Activated naive CD8-positive, alpha-beta T cell treated with anti-CD3 and anti-CD28 coated beads, Interleukin-2, amount 50 U/mL, for 24 hours (primary cell): ENCODE measurements around the gene ZNF429.
"Not testable (repeated sequence)": the region's sequence is repeated elsewhere in the genome, so short reads cannot be mapped to it uniquely, and the experiment has no call there.

Experiments
- ATAC-seq: fragments of 150-1000 bp; cut with Tn5 transposase; one replicate; pipeline ENCODE4 v1.10.0; 2021
- DNase-seq: peaks from one replicate; pipeline ENCODE4 v3.0.0; 2021
- H3K27ac Mint-ChIP-seq: one replicate; pipeline ENCODE4 v1.8.0; 2021; ENCODE audit warnings: mild to moderate bottlenecking, mixed read lengths
- H3K27me3 Mint-ChIP-seq: one replicate; pipeline ENCODE4 v1.8.0; 2021; ENCODE audit warnings: mixed read lengths
- H3K36me3 Mint-ChIP-seq: one replicate; pipeline ENCODE4 v1.8.0; 2021; ENCODE audit warnings: low read depth, mixed read lengths
- H3K4me1 Mint-ChIP-seq: one replicate; pipeline ENCODE4 v1.8.0; 2021; ENCODE audit warnings: mixed read lengths
- H3K4me3 Mint-ChIP-seq: one replicate; pipeline ENCODE4 v1.8.0; 2021; ENCODE audit warnings: mild to moderate bottlenecking, moderate library complexity, mixed read lengths
- H3K9me3 Mint-ChIP-seq: one replicate; pipeline ENCODE4 v1.8.0; 2021; ENCODE audit warnings: mixed read lengths

ZNF429 gene

DNA sequence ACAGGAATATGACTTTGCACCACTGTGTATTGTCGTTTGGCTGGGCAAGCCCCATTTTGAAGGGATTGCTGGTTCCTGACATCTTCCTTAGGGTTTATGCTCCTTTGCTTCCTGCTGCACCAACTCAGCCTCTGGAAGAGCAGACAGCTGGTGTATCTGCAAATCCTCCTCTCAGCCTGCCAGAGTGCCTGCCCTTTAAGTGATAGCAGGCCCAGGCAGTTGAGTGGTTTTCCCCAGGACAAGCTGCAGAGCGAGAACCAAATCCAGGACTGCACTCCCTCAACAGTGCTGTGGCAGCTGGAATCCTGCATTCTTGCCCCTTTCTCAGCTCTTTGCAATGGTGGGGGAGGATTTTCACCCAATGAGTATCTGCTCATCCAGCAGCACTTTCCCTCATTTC lies 85.5 kb downstream of the ZNF429 start:
- no peak overlapping the region for H3K4me3 Mint-ChIP-seq
- no peak for DNase-seq
- no peak overlapping the region for H3K27ac Mint-ChIP-seq
- H3K9me3 Mint-ChIP-seq: peaks cover 4% of the 10 kb centered on the region
- ATAC-seq: no peak
- no peaks in the 10 kb centered on the region for H3K36me3 Mint-ChIP-seq
- H3K27me3 Mint-ChIP-seq: peaks cover 5% of the 10 kb centered on the region
- no peaks in the 10 kb centered on the region for H3K4me1 Mint-ChIP-seq

DNA sequence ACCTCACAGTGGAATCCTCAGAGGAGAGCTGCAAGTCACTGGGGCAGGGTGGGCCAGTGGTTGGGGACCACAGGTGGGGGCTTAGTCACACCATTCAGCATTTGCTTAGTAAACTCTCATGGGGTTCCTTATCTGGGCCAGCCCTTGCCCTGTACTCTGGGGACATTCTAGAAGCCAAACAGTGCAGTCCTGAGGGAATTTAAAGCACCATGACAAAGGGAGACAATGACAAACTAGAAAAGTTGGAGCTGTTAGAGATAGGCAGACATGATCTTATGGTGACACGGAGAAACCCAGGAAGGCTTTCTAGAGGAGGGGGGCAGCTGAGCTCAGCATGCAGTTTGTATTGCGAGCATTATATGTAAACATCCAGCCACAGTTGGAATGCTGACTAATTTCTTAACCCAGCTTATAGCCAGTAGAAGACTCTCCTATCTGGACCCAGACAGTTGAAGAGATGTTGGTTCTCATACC lies 87.6 kb downstream of the ZNF429 start:
- Mint-ChIP-seq H3K27me3 (no peaks in the 10 kb centered on the region), H3K36me3 (no peaks in the 10 kb centered on the region), H3K9me3 (peaks cover 4% of the 10 kb centered on the region), H3K27ac (no peak overlapping the region), H3K4me1 (no peaks in the 10 kb centered on the region), H3K4me3 (no peak overlapping the region)
- DNase-seq: no peak
- ATAC-seq: no peak

DNA sequence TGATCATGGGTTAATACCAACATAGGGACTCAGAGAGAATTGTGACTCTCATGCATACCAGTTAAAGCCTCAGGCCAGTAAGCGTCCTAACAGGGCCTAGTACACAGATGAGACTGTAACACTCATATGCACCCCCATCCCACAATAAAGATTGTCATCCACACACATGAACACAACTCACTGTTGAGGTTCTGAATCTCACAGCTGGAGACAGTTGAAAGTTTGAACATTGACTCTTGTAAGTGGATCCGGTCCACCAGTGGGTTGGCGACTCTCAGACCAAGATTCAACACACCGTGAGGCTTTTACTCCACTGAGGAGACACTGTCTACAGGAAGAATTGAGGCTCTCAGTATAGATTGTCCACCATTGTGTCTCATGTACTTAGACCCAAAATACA lies 88.1 kb downstream of the ZNF429 start:
- Mint-ChIP-seq H3K4me1 (no peaks in the 10 kb centered on the region), H3K4me3 (no peak overlapping the region), H3K27me3 (no peaks in the 10 kb centered on the region), H3K36me3 (no peaks in the 10 kb centered on the region), H3K9me3 (peaks cover 4% of the 10 kb centered on the region), H3K27ac (no peak overlapping the region)
- ATAC-seq (no peak), DNase-seq (no peak)

DNA sequence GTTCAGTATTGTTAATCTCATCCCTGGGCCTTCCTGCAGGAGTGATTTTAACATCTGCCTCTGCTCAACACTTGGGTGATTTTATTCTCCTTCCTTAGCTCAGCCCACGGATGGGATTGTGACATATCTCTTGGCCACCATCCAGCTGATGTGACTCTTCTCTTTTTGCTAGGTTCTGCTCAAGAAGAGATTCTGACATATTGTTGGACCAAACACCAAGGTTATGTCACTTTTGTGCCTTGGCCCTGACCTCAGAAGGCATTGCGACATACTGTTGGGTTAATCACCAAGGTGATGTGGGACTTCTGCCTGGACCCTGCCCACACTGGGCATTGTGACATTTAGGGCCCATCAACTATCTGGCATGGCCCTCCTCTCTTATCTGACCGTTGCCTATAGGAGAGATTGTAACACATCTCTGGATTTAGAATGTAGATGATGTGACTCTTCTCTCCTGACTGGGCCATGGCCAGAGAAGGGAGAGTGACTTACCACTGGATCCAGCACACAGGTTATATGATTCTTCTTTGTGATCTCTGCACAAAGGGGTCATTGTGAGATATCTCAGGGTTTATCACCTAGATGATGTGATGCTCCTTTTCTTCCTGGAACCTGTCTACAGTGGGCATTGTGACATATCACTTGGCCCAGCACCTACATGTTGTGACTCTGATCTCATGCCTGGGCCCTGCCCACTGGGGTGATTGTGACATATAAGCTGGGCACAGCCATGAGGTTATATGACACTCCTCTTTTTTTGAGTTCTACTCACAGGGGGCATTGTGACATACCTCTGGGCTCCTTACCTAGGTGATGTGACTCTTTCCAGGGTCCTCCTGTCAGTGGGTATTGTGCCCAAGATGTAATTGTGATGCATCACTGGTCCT lies 88.8 kb downstream of the ZNF429 start:
- no peak for DNase-seq
- no peaks in the 10 kb centered on the region for H3K4me1 Mint-ChIP-seq
- H3K27me3 Mint-ChIP-seq: no peaks in the 10 kb centered on the region
- no peak overlapping the region for H3K27ac Mint-ChIP-seq
- H3K9me3 Mint-ChIP-seq: peaks cover 4% of the 10 kb centered on the region
- no peak overlapping the region for H3K4me3 Mint-ChIP-seq
- H3K36me3 Mint-ChIP-seq: no peaks in the 10 kb centered on the region
- ATAC-seq: no peak

DNA sequence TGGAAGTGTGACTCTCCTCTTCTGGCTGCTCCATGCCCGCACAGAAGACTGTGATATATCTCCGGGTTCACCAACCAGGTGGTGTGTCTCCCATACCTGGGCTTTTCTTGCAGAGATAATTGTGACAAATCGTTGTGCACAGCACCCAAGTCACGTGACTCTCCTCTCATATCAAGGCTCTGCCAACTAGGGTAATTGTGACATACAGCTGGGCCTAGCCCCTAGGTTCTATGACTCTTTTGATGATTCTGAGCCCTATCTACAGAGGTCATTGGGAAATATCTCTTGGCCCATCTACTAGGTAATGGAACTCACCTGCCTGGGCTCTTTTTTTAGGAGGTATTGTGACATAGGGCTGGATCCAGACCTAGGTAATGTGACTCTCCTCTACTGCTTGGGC lies 89.8 kb downstream of the ZNF429 start:
- H3K9me3 Mint-ChIP-seq: peaks cover 4% of the 10 kb centered on the region
- no peak overlapping the region for H3K4me3 Mint-ChIP-seq
- no peaks in the 10 kb centered on the region for H3K27me3 Mint-ChIP-seq

DNA sequence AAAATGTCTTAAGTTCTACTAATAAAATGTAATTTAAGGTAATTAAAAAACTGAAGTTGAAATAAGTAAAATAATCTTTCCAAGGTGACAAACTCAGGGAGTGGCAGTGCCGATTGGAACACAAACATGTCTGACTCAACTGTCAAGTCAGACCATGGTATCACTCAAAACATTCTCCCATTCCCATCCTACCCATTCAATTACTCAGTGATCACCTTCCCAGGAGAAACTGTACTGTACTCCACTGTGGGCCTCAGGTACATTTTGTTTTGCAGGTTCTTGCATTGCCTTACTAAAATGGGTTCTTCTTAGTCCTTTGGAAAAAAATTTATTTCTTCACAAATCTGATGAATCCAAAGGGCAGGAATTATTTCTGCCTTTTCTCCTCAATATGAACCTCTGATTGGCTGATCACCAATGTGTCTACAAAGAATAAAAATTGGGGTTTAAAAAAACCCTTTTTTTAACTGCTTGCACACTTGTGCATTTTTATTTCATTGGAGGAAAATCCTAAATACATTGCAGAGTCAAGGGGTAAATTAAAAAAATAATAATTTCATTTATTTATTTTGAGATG lies 96.8 kb downstream of the ZNF429 start:
- no peaks in the 10 kb centered on the region for H3K9me3 Mint-ChIP-seq
- H3K27me3 Mint-ChIP-seq: no peaks in the 10 kb centered on the region

More for the DNA sequence above, 89.8 kb downstream of the ZNF429 start:
- H3K36me3 Mint-ChIP-seq: no peaks in the 10 kb centered on the region
- no peak overlapping the region for H3K27ac Mint-ChIP-seq
- ATAC-seq: no peak
- no peaks in the 10 kb centered on the region for H3K4me1 Mint-ChIP-seq
- no peak for DNase-seq

DNA sequence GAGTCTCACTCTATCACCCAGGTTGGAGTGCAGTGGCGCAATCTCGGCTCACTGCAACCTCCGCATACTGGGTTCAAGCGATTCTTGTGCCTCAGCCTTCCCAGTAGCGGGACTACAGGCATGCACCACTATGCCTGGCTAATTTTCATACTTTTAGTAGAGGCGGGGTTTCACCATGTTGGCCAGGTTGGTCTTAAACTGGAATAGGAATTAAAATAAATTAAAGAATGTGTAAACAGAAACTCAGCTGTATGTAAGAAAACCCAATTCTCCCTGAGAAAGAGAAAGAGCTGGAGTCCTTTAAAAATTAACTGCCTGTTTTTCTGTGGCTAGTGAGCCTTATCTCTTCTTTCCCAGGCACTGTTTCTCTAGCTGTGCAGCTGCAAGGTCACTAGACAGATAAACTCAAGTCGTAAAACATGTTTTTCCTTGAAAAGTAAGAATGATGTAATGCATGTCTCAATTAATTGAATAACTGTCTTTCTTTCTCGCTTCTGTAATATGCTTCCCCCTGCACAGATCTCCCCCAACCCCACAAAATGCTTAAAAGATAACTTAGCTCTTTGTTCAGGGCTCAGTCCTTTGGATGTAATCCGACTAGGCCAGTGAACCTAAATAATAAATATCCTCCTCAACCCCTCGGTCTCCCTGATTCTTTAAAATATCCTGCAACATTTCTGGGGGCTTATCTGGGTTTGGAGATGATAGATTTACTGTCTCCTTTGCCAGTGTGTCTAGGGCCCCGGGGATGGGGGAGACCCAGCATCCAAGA lies 97.4 kb downstream of the ZNF429 start:
- DNase-seq, H3K36me3 Mint-ChIP-seq, ATAC-seq, H3K4me3 Mint-ChIP-seq, H3K9me3 Mint-ChIP-seq, H3K27me3 Mint-ChIP-seq, H3K27ac Mint-ChIP-seq: not testable (repeated sequence)
- peaks cover 19% of the 10 kb centered on the region for H3K4me1 Mint-ChIP-seq

More for the DNA sequence above, 96.8 kb downstream of the ZNF429 start:
- peaks cover 19% of the 10 kb centered on the region for H3K4me1 Mint-ChIP-seq
- no peak overlapping the region for H3K4me3 Mint-ChIP-seq
- no peaks in the 10 kb centered on the region for H3K36me3 Mint-ChIP-seq
- ATAC-seq: no peak
- H3K27ac Mint-ChIP-seq: no peak overlapping the region
- DNase-seq: no peak

DNA sequence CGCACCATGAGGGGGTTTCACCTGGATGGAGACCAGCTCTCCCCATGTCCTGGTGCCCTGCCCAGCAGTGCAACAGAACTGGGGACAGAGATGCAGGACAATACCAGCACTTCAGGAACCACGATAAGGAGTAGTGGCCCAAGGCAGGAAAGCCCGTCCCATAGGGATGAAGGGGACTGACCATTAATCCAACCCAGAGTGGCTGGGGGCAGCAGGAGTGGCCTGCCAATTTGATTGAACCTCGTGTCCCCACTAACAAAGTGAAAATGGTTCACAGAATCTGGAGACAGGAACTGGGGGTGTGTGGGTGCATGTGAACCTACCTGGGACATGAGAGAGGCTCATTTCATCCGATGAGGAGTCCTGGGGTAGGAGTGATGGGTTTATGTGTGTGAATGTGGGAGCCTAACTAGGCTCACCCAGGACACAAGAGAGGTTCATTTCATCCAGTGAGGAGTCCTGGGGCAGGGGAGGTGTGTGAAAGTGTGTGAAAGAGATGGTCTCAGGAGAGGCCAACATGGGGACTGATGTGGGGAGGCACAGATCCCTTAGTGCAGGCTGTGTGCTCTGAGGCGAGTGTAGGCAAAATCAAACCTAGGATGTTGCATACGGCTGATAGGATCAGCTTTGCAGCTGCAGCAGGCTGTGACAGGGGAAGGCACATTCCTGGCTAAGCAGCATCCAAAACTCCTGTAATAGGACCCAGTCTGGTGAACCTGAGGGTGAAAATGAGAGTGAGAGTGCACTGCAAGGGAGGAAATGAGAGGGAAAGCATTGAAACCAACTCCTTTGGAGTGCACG lies 98.2 kb downstream of the ZNF429 start:
- Mint-ChIP-seq H3K9me3 (no peaks in the 10 kb centered on the region), H3K27me3 (no peaks in the 10 kb centered on the region), H3K4me1 (peaks cover 19% of the 10 kb centered on the region), H3K27ac (no peak overlapping the region), H3K36me3 (no peaks in the 10 kb centered on the region), H3K4me3 (peak overlapping the region; percentile 82)
- DNase-seq (no peak), ATAC-seq (no peak)

DNA sequence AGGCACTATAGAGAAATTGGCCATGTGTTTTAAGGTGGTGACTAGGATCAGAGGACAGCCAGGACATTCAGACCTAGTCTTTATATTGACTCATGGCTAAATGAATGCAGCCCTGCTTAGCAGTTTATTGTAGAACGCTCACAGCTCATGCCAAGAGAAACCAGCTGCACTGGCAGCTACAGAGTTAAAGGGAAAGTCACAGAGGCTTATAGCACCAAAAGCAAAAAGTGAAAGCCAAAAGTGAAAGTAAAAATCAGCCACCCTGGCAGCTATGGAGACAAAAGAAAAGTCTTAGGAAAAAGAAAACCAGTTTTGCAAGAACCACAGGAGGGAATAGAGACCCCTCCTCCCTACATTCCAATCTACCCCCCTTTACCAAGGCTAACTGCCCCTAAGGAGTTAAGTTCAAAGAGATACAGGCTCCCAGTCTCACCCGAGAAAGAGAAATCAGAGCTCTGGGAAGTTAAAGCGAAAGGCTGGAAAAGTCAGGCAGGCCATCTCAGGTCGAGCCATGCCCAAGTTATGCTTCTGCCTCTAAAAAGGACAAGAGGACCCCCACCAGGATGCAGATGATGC lies 99.0 kb downstream of the ZNF429 start:
- no peak for ATAC-seq
- Mint-ChIP-seq H3K27ac (peak overlapping the region; percentile 55), H3K4me1 (peaks cover 19% of the 10 kb centered on the region), H3K27me3 (no peaks in the 10 kb centered on the region), H3K9me3 (no peaks in the 10 kb centered on the region), H3K36me3 (no peaks in the 10 kb centered on the region), H3K4me3 (peak overlapping the region; percentile 82)
- no peak for DNase-seq
